ENCODE results near the gene ACTL8. TPM values are rescaled to one million over a fixed set of nuclear protein-coding genes. Genes with fewer than 3 reads are reported as not detected.
A peak's percentile ranks its signal among the peaks of the same experiment; 100 is the strongest.
"Not testable (repeated sequence)": the region's sequence is repeated elsewhere in the genome, so short reads cannot be mapped to it uniquely, and the experiment has no call there.

ACTL8 gene
- polyA plus RNA-seq, 4 donors: 0.03 to 0.12 TPM; not detected in 2

- peaks cover 0 to 6% (median 0%) of the 10 kb centered on the region in 3 donors for H3K27me3 ChIP-seq (ENCODE audit: control insufficient read depth in 3 of 3, insufficient read depth in 3 of 3, low read length in 3 of 3)
- FAIRE-seq (no peak), DNase-seq (no peak)
- H3K36me3 ChIP-seq (ENCODE audit: control insufficient read depth in 3 of 3, insufficient read depth in 2 of 3, low read depth in 1 of 3, low read length in 3 of 3): no peaks in the 10 kb centered on the region
- WGBS, 3 donors: 75 to 83% (median 76%) methylated on average over 5 of the region's 5 CpGs
- H3K4me3 ChIP-seq (ENCODE audit: low read depth in 1 of 3, low read length in 3 of 3): no peak overlapping the region
- H3K4me1 ChIP-seq (ENCODE audit: control insufficient read depth in 3 of 3, insufficient read depth in 2 of 3, low read depth in 1 of 3, low read length in 2 of 3): no peaks in the 10 kb centered on the region
- H3K27ac ChIP-seq (ENCODE audit: low read depth in 1 of 3, low read length in 2 of 3): no peak overlapping the region
- no peaks in the 10 kb centered on the region for H3K9me3 ChIP-seq (ENCODE audit: control insufficient read depth in 2 of 2, insufficient read depth in 1 of 2, low read depth in 1 of 2, low read length in 1 of 2)
Measured at GRCh38 chr1:17741052-17741451, 14.1 kb upstream of the ACTL8 start.

GRCh38 chr1:17742583-17742982, 12.6 kb upstream of the ACTL8 start:
- Histone ChIP-seq H3K27ac (ENCODE audit: low read depth in 1 of 3, low read length in 2 of 3) (no peak overlapping the region), H3K27me3 (ENCODE audit: control insufficient read depth in 3 of 3, insufficient read depth in 3 of 3, low read length in 3 of 3) (peaks cover 0 to 6% (median 0%) of the 10 kb centered on the region in 3 donors), H3K4me3 (ENCODE audit: low read depth in 1 of 3, low read length in 3 of 3) (no peak overlapping the region), H3K36me3 (ENCODE audit: control insufficient read depth in 3 of 3, insufficient read depth in 2 of 3, low read depth in 1 of 3, low read length in 3 of 3) (no peaks in the 10 kb centered on the region), H3K9me3 (ENCODE audit: control insufficient read depth in 2 of 2, insufficient read depth in 1 of 2, low read depth in 1 of 2, low read length in 1 of 2) (peaks cover 0 to 3% of the 10 kb centered on the region in 2 donors), H3K4me1 (ENCODE audit: control insufficient read depth in 3 of 3, insufficient read depth in 2 of 3, low read depth in 1 of 3, low read length in 2 of 3) (no peaks in the 10 kb centered on the region)
- DNase-seq (peak in 1 of 2 donors; percentile 8), FAIRE-seq (no peak)
- 24 to 39% (median 35%) methylated on average over 5 of the region's 5 CpGs for WGBS, 3 donors

- FAIRE-seq (no peak), DNase-seq (no peak)
- no peak overlapping the region for H3K27ac ChIP-seq (ENCODE audit: low read depth in 1 of 3, low read length in 2 of 3)
- WGBS, 3 donors: 40 to 43% (median 42%) methylated on average over 10 to 11 of the region's 11 CpGs
- no peaks in the 10 kb centered on the region for H3K36me3 ChIP-seq (ENCODE audit: control insufficient read depth in 3 of 3, insufficient read depth in 2 of 3, low read depth in 1 of 3, low read length in 3 of 3)
- H3K4me1 ChIP-seq (ENCODE audit: control insufficient read depth in 3 of 3, insufficient read depth in 2 of 3, low read depth in 1 of 3, low read length in 2 of 3): no peaks in the 10 kb centered on the region
- peaks cover 0 to 3% of the 10 kb centered on the region in 2 donors for H3K9me3 ChIP-seq (ENCODE audit: control insufficient read depth in 2 of 2, insufficient read depth in 1 of 2, low read depth in 1 of 2, low read length in 1 of 2)
- no peak overlapping the region for H3K4me3 ChIP-seq (ENCODE audit: low read depth in 1 of 3, low read length in 3 of 3)
- H3K27me3 ChIP-seq (ENCODE audit: control insufficient read depth in 3 of 3, insufficient read depth in 3 of 3, low read length in 3 of 3): peaks cover 0 to 6% (median 0%) of the 10 kb centered on the region in 3 donors
Measured at GRCh38 chr1:17743008-17743647, 12.0 kb upstream of the ACTL8 start.

- Histone ChIP-seq H3K9me3 (ENCODE audit: control insufficient read depth in 2 of 2, insufficient read depth in 1 of 2, low read depth in 1 of 2, low read length in 1 of 2) (peaks cover 0 to 3% of the 10 kb centered on the region in 2 donors), H3K27me3 (ENCODE audit: control insufficient read depth in 3 of 3, insufficient read depth in 3 of 3, low read length in 3 of 3) (peaks cover 0 to 6% (median 0%) of the 10 kb centered on the region in 3 donors), H3K36me3 (ENCODE audit: control insufficient read depth in 3 of 3, insufficient read depth in 2 of 3, low read depth in 1 of 3, low read length in 3 of 3) (no peaks in the 10 kb centered on the region), H3K4me3 (ENCODE audit: low read depth in 1 of 3, low read length in 3 of 3) (no peak overlapping the region), H3K4me1 (ENCODE audit: control insufficient read depth in 3 of 3, insufficient read depth in 2 of 3, low read depth in 1 of 3, low read length in 2 of 3) (no peaks in the 10 kb centered on the region), H3K27ac (ENCODE audit: low read depth in 1 of 3, low read length in 2 of 3) (no peak overlapping the region)
- 79 to 87% (median 86%) methylated on average over 3 of the region's 3 CpGs for WGBS, 3 donors
- DNase-seq (no peak), FAIRE-seq (no peak)
Measured at GRCh38 chr1:17743925-17744324, 11.2 kb upstream of the ACTL8 start.

- Histone ChIP-seq H3K4me3 (ENCODE audit: low read depth in 1 of 3, low read length in 3 of 3) (no peak overlapping the region), H3K36me3 (ENCODE audit: control insufficient read depth in 3 of 3, insufficient read depth in 2 of 3, low read depth in 1 of 3, low read length in 3 of 3) (no peaks in the 10 kb centered on the region), H3K4me1 (ENCODE audit: control insufficient read depth in 3 of 3, insufficient read depth in 2 of 3, low read depth in 1 of 3, low read length in 2 of 3) (no peaks in the 10 kb centered on the region), H3K27ac (ENCODE audit: low read depth in 1 of 3, low read length in 2 of 3) (no peak overlapping the region), H3K9me3 (ENCODE audit: control insufficient read depth in 2 of 2, insufficient read depth in 1 of 2, low read depth in 1 of 2, low read length in 1 of 2) (peaks cover 0 to 3% of the 10 kb centered on the region in 2 donors), H3K27me3 (ENCODE audit: control insufficient read depth in 3 of 3, insufficient read depth in 3 of 3, low read length in 3 of 3) (peaks cover 0 to 4% (median 0%) of the 10 kb centered on the region in 3 donors)
- FAIRE-seq: no peak
- no peak for DNase-seq
- 73 to 83% (median 79%) methylated on average over 11 of the region's 11 CpGs for WGBS, 3 donors
Measured at GRCh38 chr1:17744666-17745478, 10.3 kb upstream of the ACTL8 start.

- 76 to 91% (median 80%) methylated on average over 3 of the region's 3 CpGs for WGBS, 3 donors
- no peak for FAIRE-seq
- DNase-seq: no peak
- Histone ChIP-seq H3K36me3 (ENCODE audit: control insufficient read depth in 3 of 3, insufficient read depth in 2 of 3, low read depth in 1 of 3, low read length in 3 of 3) (no peaks in the 10 kb centered on the region), H3K4me1 (ENCODE audit: control insufficient read depth in 3 of 3, insufficient read depth in 2 of 3, low read depth in 1 of 3, low read length in 2 of 3) (no peaks in the 10 kb centered on the region), H3K9me3 (ENCODE audit: control insufficient read depth in 2 of 2, insufficient read depth in 1 of 2, low read depth in 1 of 2, low read length in 1 of 2) (peaks cover 0 to 3% of the 10 kb centered on the region in 2 donors), H3K27me3 (ENCODE audit: control insufficient read depth in 3 of 3, insufficient read depth in 3 of 3, low read length in 3 of 3) (peaks cover 0 to 4% (median 0%) of the 10 kb centered on the region in 3 donors), H3K27ac (ENCODE audit: low read depth in 1 of 3, low read length in 2 of 3) (no peak overlapping the region), H3K4me3 (ENCODE audit: low read depth in 1 of 3, low read length in 3 of 3) (no peak overlapping the region)
Measured at GRCh38 chr1:17745479-17745955, 9.6 kb upstream of the ACTL8 start.

- FAIRE-seq; H3K27me3 ChIP-seq (ENCODE audit: control insufficient read depth in 3 of 3, insufficient read depth in 3 of 3, low read length in 3 of 3); H3K4me1 ChIP-seq (ENCODE audit: control insufficient read depth in 3 of 3, insufficient read depth in 2 of 3, low read depth in 1 of 3, low read length in 2 of 3); H3K27ac ChIP-seq (ENCODE audit: low read depth in 1 of 3, low read length in 2 of 3); H3K36me3 ChIP-seq (ENCODE audit: control insufficient read depth in 3 of 3, insufficient read depth in 2 of 3, low read depth in 1 of 3, low read length in 3 of 3); H3K4me3 ChIP-seq (ENCODE audit: low read depth in 1 of 3, low read length in 3 of 3); DNase-seq; H3K9me3 ChIP-seq (ENCODE audit: control insufficient read depth in 2 of 2, insufficient read depth in 1 of 2, low read depth in 1 of 2, low read length in 1 of 2): not testable (repeated sequence)
- WGBS, 3 donors: 31 to 55% (median 46%) methylated on average over 2 of the region's 2 CpGs
Measured at GRCh38 chr1:17746281-17746680, 8.9 kb upstream of the ACTL8 start.

GRCh38 chr1:17746920-17747319, 8.2 kb upstream of the ACTL8 start:
- Histone ChIP-seq H3K27ac (ENCODE audit: low read depth in 1 of 3, low read length in 2 of 3) (no peak overlapping the region), H3K36me3 (ENCODE audit: control insufficient read depth in 3 of 3, insufficient read depth in 2 of 3, low read depth in 1 of 3, low read length in 3 of 3) (no peaks in the 10 kb centered on the region), H3K4me3 (ENCODE audit: low read depth in 1 of 3, low read length in 3 of 3) (no peak overlapping the region), H3K4me1 (ENCODE audit: control insufficient read depth in 3 of 3, insufficient read depth in 2 of 3, low read depth in 1 of 3, low read length in 2 of 3) (no peaks in the 10 kb centered on the region), H3K9me3 (ENCODE audit: control insufficient read depth in 2 of 2, insufficient read depth in 1 of 2, low read depth in 1 of 2, low read length in 1 of 2) (peaks cover 0 to 3% of the 10 kb centered on the region in 2 donors), H3K27me3 (ENCODE audit: control insufficient read depth in 3 of 3, insufficient read depth in 3 of 3, low read length in 3 of 3) (peaks cover 0 to 4% (median 0%) of the 10 kb centered on the region in 3 donors)
- DNase-seq: no peak
- no peak for FAIRE-seq
- 55 to 85% (median 72%) methylated on average over 2 of the region's 2 CpGs for WGBS, 3 donors
